Measurements from ENCODE around the gene SNAP23. TPM values are rescaled to one million over a fixed set of nuclear protein-coding genes. Genes with fewer than 3 reads are reported as not detected.

SNAP23 gene
- total RNA-seq, 1 experiment from 2014 or later: 63.2 TPM

DNA sequence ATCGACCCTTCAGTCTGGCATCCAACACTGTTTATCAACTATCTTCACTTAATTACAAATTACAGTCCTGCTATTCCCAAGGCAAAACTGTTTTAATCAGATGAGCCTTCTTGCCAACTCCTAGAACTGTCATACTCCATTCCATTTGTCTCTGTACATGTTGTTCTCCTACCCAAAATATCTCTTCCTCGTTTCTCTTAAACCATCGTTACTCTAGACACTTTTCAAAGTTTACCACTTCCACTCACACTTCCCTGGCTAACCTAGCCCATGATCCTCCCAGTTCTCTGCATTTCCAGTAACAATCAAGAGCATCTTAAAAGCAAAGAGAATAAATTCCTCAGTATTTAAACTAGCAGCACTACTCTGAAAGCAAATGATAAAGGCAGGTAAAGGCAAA is 24.4 kb upstream of the SNAP23 start:
- no peak overlapping the region for H4K8ac ChIP-seq (replicated peaks; ENCODE audit: insufficient read length, low read depth, low read length)
- no peaks in the 10 kb centered on the region for H3K27me3 ChIP-seq (ENCODE audit: insufficient read depth, low read length)
- no peak overlapping the region for H2BK12ac ChIP-seq (ENCODE audit: insufficient read length, low read depth, low read length)
- no peak overlapping the region for H2AK5ac ChIP-seq (ENCODE audit: insufficient read length, low read length)
- no peaks in the 10 kb centered on the region for H3K9me3 ChIP-seq (ENCODE audit: control insufficient read depth, low read depth, low read length)
- no peaks in the 10 kb centered on the region for H3K9me3 Mint-ChIP-seq
- H4K5ac ChIP-seq (ENCODE audit: insufficient read length, low read depth, low read length): no peak overlapping the region
- peaks cover 0 to 11% (median 10%) of the 10 kb centered on the region in 3 experiments; a peak in 5 of 7 replicates for H3K36me3 Mint-ChIP-seq (ENCODE audit: insufficient read depth in 1 of 3, low read depth in 3 of 3)
- H3K4me3 Mint-ChIP-seq: no peak overlapping the region
- 100% methylated on average over 1 of the region's 3 CpGs for WGBS (ENCODE audit: extremely low coverage, insufficient read length, low lambda C conversion rate)
- no peaks in the 10 kb centered on the region for H3K27me3 Mint-ChIP-seq (ENCODE audit: low read depth)
- no peak overlapping the region for H3K23ac ChIP-seq (ENCODE audit: insufficient read length, low read depth, low read length)
- no peaks in the 10 kb centered on the region; the same call in 1 of the 2 replicates for H3K4me1 ChIP-seq (ENCODE audit: insufficient read depth, low read length)
- H3K4me2 ChIP-seq (ENCODE audit: insufficient read depth, insufficient read length, low read length): no peak overlapping the region
- no peak overlapping the region for H3K4ac ChIP-seq (ENCODE audit: low read depth, low read length)
- H3T11ph ChIP-seq (ENCODE audit: low read length): no peak overlapping the region
- H3K23me2 ChIP-seq (ENCODE audit: insufficient read length, low read depth, low read length, poor library complexity, severe bottlenecking): no peaks in the 10 kb centered on the region
- H4K91ac ChIP-seq (ENCODE audit: insufficient read length, low read depth, low read length): no peak overlapping the region
- no peak overlapping the region for H2BK5ac ChIP-seq (ENCODE audit: insufficient read length, low read length)
- H3K27ac ChIP-seq (ENCODE audit: insufficient read length, low read depth, low read length): no peak overlapping the region
- no peak overlapping the region for H2BK20ac ChIP-seq (ENCODE audit: low read depth, low read length, poor library complexity, severe bottlenecking)
- H3K9ac ChIP-seq (ENCODE audit: extremely low read depth, insufficient read length, low read length): no peak overlapping the region
- H3K27ac Mint-ChIP-seq: 0 out of 7 replicates have a peak overlapping the region, but pooled peaks of 1 of the 3 experiments have one; percentile 9
- H3K79me2 ChIP-seq (ENCODE audit: insufficient read depth, low read length): no peaks in the 10 kb centered on the region
- no peak overlapping the region for H2AFZ ChIP-seq (ENCODE audit: low read length)
- TF ChIP-seq, protein P1, sequence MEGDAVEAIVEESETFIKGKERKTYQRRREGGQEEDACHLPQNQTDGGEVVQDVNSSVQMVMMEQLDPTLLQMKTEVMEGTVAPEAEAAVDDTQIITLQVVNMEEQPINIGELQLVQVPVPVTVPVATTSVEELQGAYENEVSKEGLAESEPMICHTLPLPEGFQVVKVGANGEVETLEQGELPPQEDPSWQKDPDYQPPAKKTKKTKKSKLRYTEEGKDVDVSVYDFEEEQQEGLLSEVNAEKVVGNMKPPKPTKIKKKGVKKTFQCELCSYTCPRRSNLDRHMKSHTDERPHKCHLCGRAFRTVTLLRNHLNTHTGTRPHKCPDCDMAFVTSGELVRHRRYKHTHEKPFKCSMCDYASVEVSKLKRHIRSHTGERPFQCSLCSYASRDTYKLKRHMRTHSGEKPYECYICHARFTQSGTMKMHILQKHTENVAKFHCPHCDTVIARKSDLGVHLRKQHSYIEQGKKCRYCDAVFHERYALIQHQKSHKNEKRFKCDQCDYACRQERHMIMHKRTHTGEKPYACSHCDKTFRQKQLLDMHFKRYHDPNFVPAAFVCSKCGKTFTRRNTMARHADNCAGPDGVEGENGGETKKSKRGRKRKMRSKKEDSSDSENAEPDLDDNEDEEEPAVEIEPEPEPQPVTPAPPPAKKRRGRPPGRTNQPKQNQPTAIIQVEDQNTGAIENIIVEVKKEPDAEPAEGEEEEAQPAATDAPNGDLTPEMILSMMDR (conservative IDR thresholded peaks at IDR 0.05): no peak
- H2BK15ac ChIP-seq (ENCODE audit: low read depth, low read length): no peak overlapping the region
- no peak overlapping the region for H3K14ac ChIP-seq (ENCODE audit: insufficient read depth, low read length)
- peaks cover 0 to 3% of the 10 kb centered on the region in 2 experiments; a peak in 1 of 4 replicates for H3K4me1 Mint-ChIP-seq
- no peak overlapping the region for H3K18ac ChIP-seq (ENCODE audit: insufficient read length, low read depth, low read length)
- no peaks in the 10 kb centered on the region for H3K79me1 ChIP-seq (ENCODE audit: insufficient read depth, low read depth, low read length, poor library complexity, severe bottlenecking)
- H3K56ac ChIP-seq (ENCODE audit: insufficient read length, low read depth, low read length): no peak overlapping the region
- H2BK120ac ChIP-seq (ENCODE audit: low read depth, low read length, poor library complexity, severe bottlenecking): no peak overlapping the region
- no peak for DNase-seq
- H4K20me1 ChIP-seq (ENCODE audit: control insufficient read depth, insufficient read depth, insufficient read length): no peaks in the 10 kb centered on the region
